OCI-LY3 (cell line): Measurements from ENCODE around the gene MAP3K10.

Experiments
- H2AFZ ChIP-seq: fragments of 200-600, 300-600 bp; shearing (Covaris generic); 2 replicates; pipeline ENCODE4 v1.6.0; 2014; ENCODE audit warnings: antibody characterized with exemption, low read depth, low read length
- H3K27ac ChIP-seq: fragments of 200-600, 300-600 bp; sonication (generic); 2 replicates; pipeline ENCODE4 v1.5.1; 2014; ENCODE audit warnings: mild to moderate bottlenecking, low read length, moderate library complexity, mixed read lengths
- H3K27me3 ChIP-seq: fragments of 200-600, 300-600 bp; sonication (generic); 2 replicates; pipeline ENCODE4 v1.6.1; 2014; ENCODE audit warnings: low read depth, low read length, mixed read lengths
- H3K36me3 ChIP-seq: fragments of 200-600, 300-600 bp; sonication (generic); replicated peaks from 2 replicates; pipeline ENCODE3; 2014; ENCODE audit warnings: low read depth, low read length, mixed read lengths
- H3K4me1 ChIP-seq: fragments of 300-600, 200-600 bp; sonication (generic); 2 replicates; pipeline ENCODE4 v1.6.1; 2014; ENCODE audit warnings: low read length, mixed read lengths
- H3K4me2 ChIP-seq: fragments of 200-600, 300-600 bp; sonication (generic); 2 replicates; pipeline ENCODE4 v1.6.1; 2014; ENCODE audit warnings: low read length, mixed read lengths
- H3K4me3 ChIP-seq: fragments of 300-600, 200-600 bp; sonication (generic); 2 replicates; pipeline ENCODE4 v1.5.1; 2014; ENCODE audit warnings: antibody characterized with exemption, mild to moderate bottlenecking, low read length, moderate library complexity
- H3K79me2 ChIP-seq: fragments of 300-600, 200-600 bp; shearing (Covaris generic); 2 replicates; pipeline ENCODE4 v1.6.1; 2014; ENCODE audit warnings: mild to moderate bottlenecking, low read length, mixed read lengths
- H3K9ac ChIP-seq: fragments of 300-600, 200-600 bp; shearing (Covaris generic); 2 replicates; pipeline ENCODE4 v1.6.0; 2014; ENCODE audit warnings: mild to moderate bottlenecking, low read length, moderate library complexity
- H3K9me3 ChIP-seq: fragments of 200-600, 300-600 bp; shearing (Covaris generic); 2 replicates; pipeline ENCODE4 v1.6.1; 2014; ENCODE audit warnings: low read length, mixed read lengths; ENCODE audit not compliant: insufficient read depth
- H4K20me1 ChIP-seq: fragments of 200-600, 300-600 bp; sonication (generic); 2 replicates; pipeline ENCODE4 v1.6.1; 2016; ENCODE audit warnings: low read length, mixed read lengths; ENCODE audit not compliant: insufficient read depth
- CTCF ChIP-seq: fragments of 200-600, 300-600 bp; sonication (generic); IDR thresholded peaks from 2 replicates; pipeline ENCODE4 v1.5.1; 2014; ENCODE audit warnings: antibody characterized with exemption, low read length, low read depth
- EZH2phosphoT487 ChIP-seq: fragments of 200-600 bp; shearing (Covaris generic); IDR thresholded peaks from 2 replicates; pipeline ENCODE4 v1.6.1; 2018; ENCODE audit warnings: antibody characterized with exemption, mixed run types, low read depth

Gene MAP3K10

DNA sequence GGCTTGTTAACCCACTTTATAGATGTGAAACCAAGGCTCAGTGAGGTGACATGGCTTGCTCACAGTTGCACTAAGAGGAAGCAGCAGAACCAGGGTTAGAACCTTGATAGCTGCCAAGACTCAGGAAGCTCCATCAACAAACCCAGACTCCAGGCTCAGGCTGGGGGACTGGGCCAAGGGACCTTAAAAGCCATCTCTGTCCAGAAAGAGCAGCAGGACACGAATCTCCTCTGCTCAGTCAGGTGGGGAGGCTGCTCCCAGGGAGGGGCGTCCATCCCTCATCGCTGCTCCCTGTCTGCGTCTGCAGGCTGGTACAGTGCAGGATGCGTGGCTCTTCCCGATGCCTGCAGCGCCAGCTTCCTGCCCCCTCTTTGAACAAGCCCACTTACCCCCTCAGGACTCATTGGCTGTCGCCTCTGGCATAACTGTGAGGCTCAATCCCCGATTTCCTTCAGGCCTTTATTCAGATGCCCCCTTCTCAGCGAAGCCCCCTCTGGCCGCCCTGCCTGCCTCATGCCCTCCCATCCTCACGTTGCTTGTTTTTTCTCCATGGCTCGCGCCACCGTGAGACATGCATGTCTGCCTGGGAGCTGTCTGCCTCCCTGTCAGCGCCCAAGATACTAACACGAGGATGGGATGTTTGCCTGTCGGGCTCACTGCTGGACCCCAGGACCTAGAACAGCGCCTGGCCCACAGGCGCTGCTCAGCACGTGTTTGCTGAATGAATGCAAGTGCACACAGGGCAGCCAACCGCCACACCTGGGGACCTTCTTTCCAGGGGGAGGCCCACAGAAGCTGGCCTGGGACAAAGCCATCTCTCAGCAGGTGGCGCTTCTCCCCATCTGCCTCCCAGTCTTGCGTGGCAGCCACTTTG is 72.5 kb downstream of the MAP3K10 start:
- Histone ChIP-seq H3K27ac (no peak overlapping the region), H3K4me1 (no peaks in the 10 kb centered on the region), H3K4me3 (no peak overlapping the region), H3K9ac (no peak overlapping the region), H3K9me3 (no peaks in the 10 kb centered on the region), H3K4me2 (no peak overlapping the region), H3K36me3 (peaks cover 19% of the 10 kb centered on the region), H4K20me1 (peaks cover 71% of the 10 kb centered on the region), H2AFZ (no peak overlapping the region), H3K27me3 (no peaks in the 10 kb centered on the region), H3K79me2 (peaks cover 74% of the 10 kb centered on the region)
- no peak for TF ChIP-seq EZH2phosphoT487
- no peak for TF ChIP-seq CTCF

DNA sequence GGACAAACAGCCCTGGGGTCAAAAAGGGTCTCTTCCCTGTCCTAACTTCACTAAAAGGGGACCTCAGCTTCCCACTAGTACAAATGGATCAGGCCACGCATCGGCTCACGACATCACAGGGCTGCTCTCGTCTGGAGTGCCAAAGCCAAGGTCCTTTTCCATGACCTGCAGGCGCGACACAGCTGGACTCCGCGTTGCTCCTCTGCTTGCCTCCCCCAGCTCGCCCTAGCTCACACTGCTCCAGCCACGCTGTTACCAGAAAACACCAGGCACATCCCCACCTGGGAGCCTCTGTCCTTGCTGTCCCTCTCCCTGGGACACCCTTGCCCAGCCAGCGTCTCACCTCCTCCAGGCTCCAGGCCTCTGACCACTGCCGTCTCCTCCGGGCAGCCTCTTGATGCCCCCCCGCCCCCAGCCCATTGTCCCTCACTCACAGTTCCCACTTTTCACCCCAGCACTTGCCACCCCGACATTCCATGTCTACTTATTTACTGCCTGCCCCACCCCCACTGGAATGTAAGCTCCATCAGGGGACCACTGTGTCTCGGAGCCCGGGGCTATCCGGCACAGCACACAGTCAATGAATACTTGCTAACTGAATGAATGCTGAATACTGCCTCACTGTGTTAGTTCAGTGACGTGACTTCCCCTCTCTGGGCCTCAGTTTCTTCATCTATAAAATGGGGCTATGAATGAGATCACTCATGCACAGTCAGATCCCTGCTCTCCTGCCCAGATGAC is 73.3 kb downstream of the MAP3K10 start:
- Histone ChIP-seq H3K27ac (no peak overlapping the region), H3K9ac (no peak overlapping the region), H3K27me3 (no peaks in the 10 kb centered on the region), H3K4me1 (no peaks in the 10 kb centered on the region), H3K79me2 (peaks cover 74% of the 10 kb centered on the region), H3K4me3 (no peak overlapping the region), H2AFZ (no peak overlapping the region), H3K9me3 (no peaks in the 10 kb centered on the region), H3K36me3 (peaks cover 19% of the 10 kb centered on the region), H4K20me1 (peaks cover 70% of the 10 kb centered on the region), H3K4me2 (no peak overlapping the region)
- TF ChIP-seq EZH2phosphoT487, result no peak
- no peak for TF ChIP-seq CTCF
